Measurements from ENCODE around the gene ZBTB42.

Gene ZBTB42

DNA sequence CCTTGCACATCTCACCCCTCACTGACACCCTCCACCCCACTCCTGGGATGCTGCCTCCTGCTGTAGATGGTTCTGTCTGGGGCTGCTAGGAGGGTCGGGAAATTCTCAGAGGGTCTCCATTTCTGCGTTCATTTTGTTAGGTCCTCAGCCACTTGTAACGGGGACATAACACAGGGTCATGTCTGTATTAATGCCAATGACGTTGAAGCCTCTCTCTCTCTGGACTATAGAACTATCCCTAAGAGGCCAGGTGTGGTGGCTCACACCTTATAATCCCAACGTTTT is 33.3 kb upstream of the ZBTB42 start:
- Histone ChIP-seq H3K4me3 (no peak overlapping the region), H3K36me3 (ENCODE audit: insufficient read depth, low read length) (peaks cover 17% of the 10 kb centered on the region; the same call in 1 of the 2 replicates), H3K9me3 (ENCODE audit: low read depth, low read length) (peaks cover 5% of the 10 kb centered on the region; the same call in 1 of the 2 replicates), H3K27ac (no peak overlapping the region), H3K9ac (ENCODE audit: insufficient read length) (no peak overlapping the region)
- no peak for DNase-seq (ENCODE audit: low read depth, low spot score)
- TF ChIP-seq POLR2AphosphoS5 (IDR thresholded peaks at IDR 0.05; ENCODE audit: borderline replicate concordance, low read depth, low read length) (no peak), EZH2 (IDR thresholded peaks at IDR 0.05) (no peak), FOXP2 (optimal IDR thresholded peaks at IDR 0.05; ENCODE audit: control extremely low read depth, extremely low read length, insufficient read depth) (no peak)

GRCh38 chr14:104768437-104769323 is 32.2 kb upstream of the ZBTB42 start:
- Histone ChIP-seq H3K9ac (ENCODE audit: insufficient read length) (no peak overlapping the region), H3K36me3 (ENCODE audit: insufficient read depth, low read length) (peaks cover 17% of the 10 kb centered on the region; the same call in 1 of the 2 replicates), H3K9me3 (ENCODE audit: low read depth, low read length) (peaks cover 5% of the 10 kb centered on the region; the same call in 1 of the 2 replicates), H3K27ac (no peak overlapping the region; the same call in 1 of the 2 replicates), H3K4me3 (peak overlapping the region; percentile 38; the same call in 1 of the 2 replicates)
- TF ChIP-seq POLR2AphosphoS5 (IDR thresholded peaks at IDR 0.05; ENCODE audit: borderline replicate concordance, low read depth, low read length): 0 out of 2 replicates have a peak, but pooled peaks have one; percentile 12
- peak; percentile 75 for TF ChIP-seq FOXP2 (optimal IDR thresholded peaks at IDR 0.05; ENCODE audit: control extremely low read depth, extremely low read length, insufficient read depth)
- TF ChIP-seq EZH2 (IDR thresholded peaks at IDR 0.05): no peak
- DNase-seq (ENCODE audit: low read depth, low spot score): no peak

- Histone ChIP-seq H3K9me3 (ENCODE audit: low read depth, low read length) (peaks cover 5% of the 10 kb centered on the region; the same call in 1 of the 2 replicates), H3K27ac (no peak overlapping the region; the same call in 1 of the 2 replicates), H3K9ac (ENCODE audit: insufficient read length) (no peak overlapping the region), H3K36me3 (ENCODE audit: insufficient read depth, low read length) (peaks cover 17% of the 10 kb centered on the region; the same call in 1 of the 2 replicates), H3K4me3 (no peak overlapping the region)
- no peak for DNase-seq (ENCODE audit: low read depth, low spot score)
- TF ChIP-seq EZH2 (IDR thresholded peaks at IDR 0.05) (no peak), FOXP2 (optimal IDR thresholded peaks at IDR 0.05; ENCODE audit: control extremely low read depth, extremely low read length, insufficient read depth) (no peak), POLR2AphosphoS5 (IDR thresholded peaks at IDR 0.05; ENCODE audit: borderline replicate concordance, low read depth, low read length) (no peak)
Measured at GRCh38 chr14:104769324-104770071, 31.4 kb upstream of the ZBTB42 start.

DNA sequence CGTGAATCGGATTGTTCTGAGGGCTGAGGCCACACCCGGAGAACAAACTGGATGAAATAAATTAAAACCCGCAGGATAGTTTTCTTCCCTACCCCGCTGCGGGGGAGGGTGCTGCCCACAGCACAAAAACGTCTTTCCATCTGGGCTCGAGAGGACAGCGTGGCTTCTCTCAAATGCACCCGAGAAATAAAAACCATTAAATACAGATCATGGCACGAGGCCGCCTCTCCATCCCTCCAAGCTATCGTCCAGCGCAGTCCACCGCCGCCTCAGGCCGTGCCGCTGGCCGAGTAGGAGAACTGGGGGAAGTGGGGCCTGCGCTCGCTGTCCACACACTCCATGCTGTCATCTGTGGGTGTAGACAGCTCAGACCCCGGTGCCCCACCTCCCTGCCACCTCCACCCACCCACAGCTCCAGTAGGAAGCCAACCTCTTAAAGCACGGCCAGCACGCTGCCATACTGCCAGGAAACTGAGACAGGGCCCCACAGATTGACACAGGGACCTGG is 30.8 kb upstream of the ZBTB42 start:
- H3K36me3 ChIP-seq (ENCODE audit: insufficient read depth, low read length): peaks cover 17% of the 10 kb centered on the region; the same call in 1 of the 2 replicates
- peaks cover 5% of the 10 kb centered on the region; the same call in 1 of the 2 replicates for H3K9me3 ChIP-seq (ENCODE audit: low read depth, low read length)
- H3K9ac ChIP-seq (ENCODE audit: insufficient read length): no peak overlapping the region
- no peak for TF ChIP-seq POLR2AphosphoS5 (IDR thresholded peaks at IDR 0.05; ENCODE audit: borderline replicate concordance, low read depth, low read length)
- no peak for TF ChIP-seq EZH2 (IDR thresholded peaks at IDR 0.05)
- TF ChIP-seq FOXP2 (optimal IDR thresholded peaks at IDR 0.05; ENCODE audit: control extremely low read depth, extremely low read length, insufficient read depth): no peak
- no peak overlapping the region for H3K27ac ChIP-seq
- no peak overlapping the region for H3K4me3 ChIP-seq
- no peak for DNase-seq (ENCODE audit: low read depth, low spot score)

GRCh38 chr14:104770851-104771272 is 30.0 kb upstream of the ZBTB42 start:
- H3K9ac ChIP-seq (ENCODE audit: insufficient read length): no peak overlapping the region
- H3K27ac ChIP-seq: no peak overlapping the region
- peaks cover 17% of the 10 kb centered on the region; the same call in 1 of the 2 replicates for H3K36me3 ChIP-seq (ENCODE audit: insufficient read depth, low read length)
- TF ChIP-seq POLR2AphosphoS5 (IDR thresholded peaks at IDR 0.05; ENCODE audit: borderline replicate concordance, low read depth, low read length) (no peak), FOXP2 (optimal IDR thresholded peaks at IDR 0.05; ENCODE audit: control extremely low read depth, extremely low read length, insufficient read depth) (no peak), EZH2 (IDR thresholded peaks at IDR 0.05) (no peak)
- H3K4me3 ChIP-seq: no peak overlapping the region
- DNase-seq (ENCODE audit: low read depth, low spot score): no peak
- peaks cover 5% of the 10 kb centered on the region; the same call in 1 of the 2 replicates for H3K9me3 ChIP-seq (ENCODE audit: low read depth, low read length)

- no peak overlapping the region for H3K27ac ChIP-seq
- DNase-seq (ENCODE audit: low read depth, low spot score): no peak
- H3K9ac ChIP-seq (ENCODE audit: insufficient read length): no peak overlapping the region
- peaks cover 5% of the 10 kb centered on the region; the same call in 1 of the 2 replicates for H3K9me3 ChIP-seq (ENCODE audit: low read depth, low read length)
- no peak for TF ChIP-seq FOXP2 (optimal IDR thresholded peaks at IDR 0.05; ENCODE audit: control extremely low read depth, extremely low read length, insufficient read depth)
- TF ChIP-seq EZH2 (IDR thresholded peaks at IDR 0.05): no peak
- no peak for TF ChIP-seq POLR2AphosphoS5 (IDR thresholded peaks at IDR 0.05; ENCODE audit: borderline replicate concordance, low read depth, low read length)
- no peak overlapping the region for H3K4me3 ChIP-seq
- H3K36me3 ChIP-seq (ENCODE audit: insufficient read depth, low read length): peaks cover 17% of the 10 kb centered on the region; the same call in 1 of the 2 replicates
Measured at GRCh38 chr14:104771374-104771773, 29.5 kb upstream of the ZBTB42 start.

DNA sequence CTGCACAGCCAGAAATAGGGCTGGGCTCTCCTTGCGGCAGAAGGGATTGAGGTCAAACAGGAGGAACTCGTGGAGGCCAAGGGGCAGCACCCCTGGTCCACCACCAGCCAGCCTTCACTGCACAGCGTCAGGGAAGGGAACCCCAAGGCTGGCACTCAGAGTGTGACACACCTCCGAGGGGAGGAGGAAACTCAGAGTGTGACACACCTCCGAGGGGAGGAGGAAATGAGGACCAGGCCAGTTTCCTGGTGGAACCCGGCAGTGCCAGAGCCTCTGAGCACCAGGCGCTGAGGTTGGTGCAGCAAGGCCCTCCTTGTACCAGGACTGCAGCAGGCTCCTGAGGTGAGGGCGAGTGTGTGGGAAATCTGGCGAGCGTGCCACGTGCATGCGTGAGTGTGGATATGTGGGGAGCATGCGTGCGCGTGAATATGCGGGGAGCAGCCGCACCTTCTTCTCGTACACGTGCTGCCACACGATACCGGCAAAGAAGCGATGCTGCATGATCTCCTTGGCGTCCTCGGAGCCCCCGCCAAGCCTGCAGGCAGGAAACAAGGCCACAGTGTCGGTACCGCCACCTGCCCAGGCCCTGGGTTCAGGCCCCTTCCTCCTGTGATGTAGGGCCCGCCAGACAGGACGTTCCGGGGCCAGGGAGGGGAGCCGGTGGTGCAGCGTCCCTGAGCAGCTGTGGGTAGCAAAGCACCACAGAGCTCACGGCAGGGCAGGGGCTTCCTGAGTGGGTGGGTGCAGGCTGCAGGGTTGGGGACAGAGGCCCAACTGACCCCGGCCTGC is 28.8 kb upstream of the ZBTB42 start:
- Histone ChIP-seq H3K4me3 (no peak overlapping the region), H3K9me3 (ENCODE audit: low read depth, low read length) (peaks cover 5% of the 10 kb centered on the region; the same call in 1 of the 2 replicates), H3K36me3 (ENCODE audit: insufficient read depth, low read length) (peaks cover 17% of the 10 kb centered on the region; the same call in 1 of the 2 replicates), H3K27ac (no peak overlapping the region), H3K9ac (ENCODE audit: insufficient read length) (no peak overlapping the region)
- TF ChIP-seq EZH2 (IDR thresholded peaks at IDR 0.05) (no peak), POLR2AphosphoS5 (IDR thresholded peaks at IDR 0.05; ENCODE audit: borderline replicate concordance, low read depth, low read length) (no peak), FOXP2 (optimal IDR thresholded peaks at IDR 0.05; ENCODE audit: control extremely low read depth, extremely low read length, insufficient read depth) (no peak)
- no peak for DNase-seq (ENCODE audit: low read depth, low spot score)

All from SK-N-MC (cell line).